Parathyroid adenoma (tissue), 2 donors: ENCODE measurements around the gene AGBL1.
"Not testable (repeated sequence)": the region's sequence is repeated elsewhere in the genome, so short reads cannot be mapped to it uniquely, and the experiment has no call there.

ENCODE experiments used
- H2AFZ ChIP-seq: fragments of 300-600 bp; sonication (generic); one replicate; pipeline ENCODE4 v1.7.0; 2017; ENCODE audit warnings: antibody characterized with exemption, mild to moderate bottlenecking
- H3K27ac ChIP-seq: fragments of 300-600 bp; sonication (generic); one replicate; pipeline ENCODE4 v1.7.0; 2017
- H3K27me3 ChIP-seq: fragments of 300-600 bp; sonication (generic); one replicate; pipeline ENCODE4 v1.7.0; 2017; ENCODE audit warnings: low read length; ENCODE audit not compliant: control insufficient read depth, insufficient read depth
- H3K36me3 ChIP-seq: fragments of 300-600 bp; sonication (generic); one replicate; pipeline ENCODE4 v1.7.0; 2017; ENCODE audit warnings: low read length; ENCODE audit not compliant: control insufficient read depth, insufficient read depth
- H3K4me1 ChIP-seq: fragments of 300-600 bp; sonication (generic); one replicate; pipeline ENCODE4 v1.7.0; 2017; ENCODE audit warnings: control low read depth
- H3K4me2 ChIP-seq: fragments of 300-600 bp; sonication (generic); one replicate; pipeline ENCODE4 v1.7.0; 2017; ENCODE audit warnings: low read length
- H3K4me3 ChIP-seq: fragments of 300-600 bp; sonication (generic); one replicate; pipeline ENCODE4 v1.7.0; 2017; ENCODE audit warnings: low read depth, low read length
- H3K79me2 ChIP-seq: fragments of 300-600 bp; sonication (generic); one replicate; pipeline ENCODE4 v1.7.0; 2017; ENCODE audit warnings: control low read depth
- H3K9ac ChIP-seq: fragments of 300-600 bp; sonication (generic); one replicate; pipeline ENCODE4 v1.7.0; 2017; ENCODE audit warnings: mild to moderate bottlenecking
- H3K9me3 ChIP-seq: fragments of 300-600 bp; sonication (generic); one replicate; pipeline ENCODE4 v1.7.0; 2017; ENCODE audit warnings: low read length; ENCODE audit not compliant: control insufficient read depth
- CTCF ChIP-seq: fragments of 300-600 bp; sonication (generic); IDR thresholded peaks from one replicate; pipeline ENCODE4 v1.7.0; 2017; ENCODE audit warnings: antibody characterized with exemption, mild to moderate bottlenecking
- donor health status: primary hyperparathyroidism.

AGBL1 gene

GRCh38 chr15:86121568-86122225 is 42.0 kb downstream of the AGBL1 start:
- no peak for TF ChIP-seq CTCF
- Histone ChIP-seq H3K4me2 (no peak overlapping the region), H3K27ac (no peak overlapping the region)

GRCh38 chr15:86122691-86123391 is 43.2 kb downstream of the AGBL1 start:
- not testable (repeated sequence) for H3K4me1 ChIP-seq, H3K4me3 ChIP-seq, H3K9ac ChIP-seq, H2AFZ ChIP-seq, H3K9me3 ChIP-seq, H3K27ac ChIP-seq, H3K4me2 ChIP-seq, H3K27me3 ChIP-seq, H3K36me3 ChIP-seq, H3K79me2 ChIP-seq

More at GRCh38 chr15:86121568-86122225, 42.0 kb downstream of the AGBL1 start:
- H3K9me3 ChIP-seq, result no peaks in the 10 kb centered on the region
- no peak overlapping the region for H2AFZ ChIP-seq
- no peak overlapping the region for H3K9ac ChIP-seq
- no peaks in the 10 kb centered on the region for H3K36me3 ChIP-seq
- no peak overlapping the region for H3K4me3 ChIP-seq
- H3K4me1 ChIP-seq, result no peaks in the 10 kb centered on the region
- H3K79me2 ChIP-seq, result no peaks in the 10 kb centered on the region
- no peaks in the 10 kb centered on the region for H3K27me3 ChIP-seq

GRCh38 chr15:86125775-86126174 is 46.1 kb downstream of the AGBL1 start:
- H3K4me3 ChIP-seq, result no peak overlapping the region

GRCh38 chr15:86127547-86127946 is 47.9 kb downstream of the AGBL1 start:
- H3K9me3 ChIP-seq, result no peaks in the 10 kb centered on the region
- no peaks in the 10 kb centered on the region for H3K4me1 ChIP-seq
- no peak overlapping the region for H3K4me3 ChIP-seq
- no peak overlapping the region for H3K27ac ChIP-seq
- H3K36me3 ChIP-seq, result no peaks in the 10 kb centered on the region
- no peak for TF ChIP-seq CTCF
- H2AFZ ChIP-seq, result no peak overlapping the region
- H3K27me3 ChIP-seq, result no peaks in the 10 kb centered on the region
- H3K79me2 ChIP-seq, result no peaks in the 10 kb centered on the region
- no peak overlapping the region for H3K4me2 ChIP-seq
- no peak overlapping the region for H3K9ac ChIP-seq

More at GRCh38 chr15:86125775-86126174, 46.1 kb downstream of the AGBL1 start:
- H3K79me2 ChIP-seq, result no peaks in the 10 kb centered on the region
- no peaks in the 10 kb centered on the region for H3K36me3 ChIP-seq
- no peak overlapping the region for H2AFZ ChIP-seq
- no peak overlapping the region for H3K9ac ChIP-seq
- H3K4me1 ChIP-seq, result no peaks in the 10 kb centered on the region
- no peak for TF ChIP-seq CTCF
- H3K27me3 ChIP-seq, result no peaks in the 10 kb centered on the region
- H3K4me2 ChIP-seq, result no peak overlapping the region
- H3K9me3 ChIP-seq, result no peaks in the 10 kb centered on the region
- H3K27ac ChIP-seq, result no peak overlapping the region

GRCh38 chr15:86135041-86135440 is 55.4 kb downstream of the AGBL1 start:
- Histone ChIP-seq H3K4me1 (no peaks in the 10 kb centered on the region), H3K79me2 (no peaks in the 10 kb centered on the region), H3K4me3 (no peak overlapping the region), H3K36me3 (no peaks in the 10 kb centered on the region), H3K27me3 (no peaks in the 10 kb centered on the region), H3K4me2 (no peak overlapping the region), H2AFZ (no peak overlapping the region), H3K27ac (no peak overlapping the region), H3K9me3 (no peaks in the 10 kb centered on the region), H3K9ac (no peak overlapping the region)
- no peak for TF ChIP-seq CTCF
